GM12873 (cell line): ENCODE data around the gene KCNJ4.

Experiments
- TF ChIP-seq, protein P1 (sequence below): IDR thresholded peaks from 2 replicates; pipeline ENCODE4 v1.5.1; 2012; ENCODE audit warnings: low read depth, mild to moderate bottlenecking, moderate library complexity, low read length, control low read depth; ENCODE audit not compliant: insufficient read depth; ENCODE audit errors: missing control alignments

Gene KCNJ4

GRCh38 chr22:38441620-38442287, 13.2 kb downstream of the KCNJ4 start:
- TF ChIP-seq, protein P1, sequence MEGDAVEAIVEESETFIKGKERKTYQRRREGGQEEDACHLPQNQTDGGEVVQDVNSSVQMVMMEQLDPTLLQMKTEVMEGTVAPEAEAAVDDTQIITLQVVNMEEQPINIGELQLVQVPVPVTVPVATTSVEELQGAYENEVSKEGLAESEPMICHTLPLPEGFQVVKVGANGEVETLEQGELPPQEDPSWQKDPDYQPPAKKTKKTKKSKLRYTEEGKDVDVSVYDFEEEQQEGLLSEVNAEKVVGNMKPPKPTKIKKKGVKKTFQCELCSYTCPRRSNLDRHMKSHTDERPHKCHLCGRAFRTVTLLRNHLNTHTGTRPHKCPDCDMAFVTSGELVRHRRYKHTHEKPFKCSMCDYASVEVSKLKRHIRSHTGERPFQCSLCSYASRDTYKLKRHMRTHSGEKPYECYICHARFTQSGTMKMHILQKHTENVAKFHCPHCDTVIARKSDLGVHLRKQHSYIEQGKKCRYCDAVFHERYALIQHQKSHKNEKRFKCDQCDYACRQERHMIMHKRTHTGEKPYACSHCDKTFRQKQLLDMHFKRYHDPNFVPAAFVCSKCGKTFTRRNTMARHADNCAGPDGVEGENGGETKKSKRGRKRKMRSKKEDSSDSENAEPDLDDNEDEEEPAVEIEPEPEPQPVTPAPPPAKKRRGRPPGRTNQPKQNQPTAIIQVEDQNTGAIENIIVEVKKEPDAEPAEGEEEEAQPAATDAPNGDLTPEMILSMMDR: no peak

DNA sequence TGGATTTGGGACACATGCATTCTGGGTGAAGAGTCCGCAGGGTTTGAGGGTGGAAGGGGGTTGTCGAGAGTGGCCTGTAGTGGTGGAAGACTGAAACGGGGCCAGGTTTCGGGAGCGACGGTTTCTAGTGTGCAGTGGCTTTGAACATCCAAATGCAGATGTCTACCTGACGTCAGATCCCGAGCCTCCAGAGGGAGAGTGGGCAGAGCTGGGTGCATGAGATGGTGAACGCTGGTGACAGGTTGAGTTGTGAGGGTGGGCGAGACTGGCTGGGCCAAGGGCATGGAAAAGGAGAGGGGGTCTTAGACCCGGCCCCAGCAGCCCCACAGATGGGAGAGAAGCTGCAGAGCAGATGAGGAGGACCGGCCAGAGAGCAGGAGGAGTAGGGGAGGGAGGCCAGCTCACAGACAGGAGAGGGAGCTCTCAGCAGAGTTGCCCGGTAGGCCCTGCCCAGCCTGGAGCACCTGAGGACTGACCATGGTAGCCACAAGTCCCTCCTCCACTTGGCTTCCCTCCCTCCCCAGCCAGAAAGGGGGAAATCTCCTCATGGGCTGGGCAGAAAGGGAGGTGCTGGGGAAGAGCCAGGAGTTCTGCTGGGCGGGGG, 14.2 kb downstream of the KCNJ4 start:
- TF ChIP-seq, protein P1: no peak

- TF ChIP-seq, protein P1: no peak
Observed at GRCh38 chr22:38437416-38437815, 17.6 kb downstream of the KCNJ4 start.

DNA sequence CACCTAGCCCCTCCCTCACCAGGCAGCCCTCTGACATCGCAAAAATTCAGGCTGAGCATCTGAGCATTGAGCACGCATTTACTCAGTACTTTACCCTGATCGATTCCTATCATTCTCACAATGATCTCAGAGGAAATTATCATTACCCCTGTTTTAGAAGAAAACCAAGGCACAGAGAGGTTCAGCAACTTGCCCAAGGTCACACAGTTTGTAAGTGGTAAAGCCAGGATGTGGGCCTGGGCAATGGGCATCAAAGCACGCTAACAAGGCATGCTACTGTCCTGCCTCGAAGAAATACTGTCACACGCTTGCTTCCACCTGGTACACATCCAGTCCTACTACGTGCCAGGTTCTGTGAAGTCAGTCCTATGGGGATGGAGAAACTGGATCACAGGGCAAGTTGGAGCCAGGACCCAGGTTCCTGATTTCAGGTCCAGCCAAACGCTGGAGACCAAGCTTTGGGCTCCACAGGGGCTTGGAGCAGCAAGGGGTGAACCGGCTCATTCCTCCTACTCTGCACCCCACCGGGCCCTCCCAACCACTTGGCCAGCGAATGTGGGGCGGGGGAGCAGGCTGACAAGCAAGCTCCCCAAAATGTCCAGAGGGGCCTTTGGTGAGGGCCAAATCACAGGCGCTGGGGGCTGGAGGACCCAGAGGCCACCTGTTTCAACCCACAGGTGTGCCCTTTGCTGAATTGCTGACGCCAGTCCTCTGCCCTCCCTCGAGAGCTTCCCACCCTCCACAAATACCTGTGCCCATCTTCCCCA, 18.2 kb downstream of the KCNJ4 start:
- TF ChIP-seq, protein P1: no peak

- TF ChIP-seq, protein P1: no peak
Observed at GRCh38 chr22:38435965-38436364, 19.0 kb downstream of the KCNJ4 start.

- TF ChIP-seq, protein P1: peak; percentile 22
Observed at GRCh38 chr22:38435010-38435409, 20.0 kb downstream of the KCNJ4 start.

GRCh38 chr22:38433871-38434270, 21.1 kb downstream of the KCNJ4 start:
- TF ChIP-seq, protein P1: no peak
